ENCODE measurements around the gene TNS3. TPM values are rescaled to one million over a fixed set of nuclear protein-coding genes. Genes with fewer than 3 reads are reported as not detected.

Gene TNS3
- total and polyA plus RNA-seq, 2 donors (not counting 3 experiments of a cell fraction or from before 2014, with no cell fraction given) = 10.4 to 45.1 TPM

DNA sequence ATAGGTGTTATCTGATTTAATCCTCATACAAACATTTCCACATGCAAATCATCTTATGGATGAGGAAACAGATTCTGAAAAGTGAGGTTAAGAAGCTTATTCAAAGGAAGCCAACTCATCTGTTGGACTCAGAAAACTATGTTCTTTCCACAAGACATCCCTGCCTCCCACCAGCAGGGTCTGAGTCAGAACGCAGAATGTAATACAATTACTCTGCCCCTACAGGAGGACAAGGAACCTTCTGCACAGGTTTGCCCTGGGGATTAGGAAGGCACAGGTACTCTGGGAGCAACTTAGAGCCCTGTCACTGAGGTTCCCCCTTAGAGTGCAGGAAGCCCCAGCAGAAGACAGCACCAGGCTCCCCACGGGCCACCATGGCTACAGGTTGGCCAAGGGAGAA is 255.7 kb downstream of the TNS3 start:
- Histone ChIP-seq H3K4me3 (replicated peaks in 1 of 3; ENCODE audit: insufficient read depth in 1 of 3, low read depth in 1 of 3, low read length in 3 of 3) (no peak overlapping the region), H3K79me2 (ENCODE audit: control insufficient read depth, insufficient read depth, low read length) (no peaks in the 10 kb centered on the region), H3K27me3 (ENCODE audit: control insufficient read depth in 2 of 2, insufficient read depth in 2 of 2, low read length in 2 of 2) (no peaks in the 10 kb centered on the region), H2AFZ (ENCODE audit: low read depth, low read length) (no peak overlapping the region), H3K27ac (ENCODE audit: insufficient read depth, low read depth, low read length) (no peak overlapping the region), H3K36me3 (ENCODE audit: control insufficient read depth in 2 of 2, extremely low read depth in 1 of 2, insufficient read depth in 2 of 2, low read length in 2 of 2) (no peaks in the 10 kb centered on the region), H3K9me3 (replicated peaks; ENCODE audit: control insufficient read depth, insufficient read depth, low read length) (no peaks in the 10 kb centered on the region), H3K4me2 (ENCODE audit: insufficient read depth, low read length) (no peak overlapping the region), H3K9me1 (replicated peaks; ENCODE audit: control insufficient read depth, extremely low read depth, insufficient read depth, low read length) (no peaks in the 10 kb centered on the region), H3K9ac (replicated peaks; ENCODE audit: extremely low read depth, insufficient read depth, low read length) (no peak overlapping the region), H4K20me1 (replicated peaks; ENCODE audit: control insufficient read depth, extremely low read depth, insufficient read depth, low read length) (no peaks in the 10 kb centered on the region), H3K4me1 (ENCODE audit: control insufficient read depth, extremely low read depth, insufficient read depth, low read length) (peaks cover 32% of the 10 kb centered on the region)
- no TSS peak for BruUV-seq (replicated peaks)
- intact Hi-C loops (cut with micrococcal nuclease) (loop anchor here (5.0 to 10.0 kb wide), 3 partner anchors 59 to 1761 kb away; no protein-coding TSS in a partner anchor), dilution Hi-C loops (cut with MboI; ENCODE audit: extremely low pct_ligation_motif_present, low sequenced_read_pairs) (no loop called here)
- DNase-seq (ENCODE audit: low read depth, low spot score) = peak; percentile 7
- POLR2A ChIA-PET = interaction anchor here (0.5 kb wide), 1 partner anchor 649 kb away, joined by 3 read pairs; no protein-coding TSS in a partner anchor
- TF ChIP-seq EZH2 (IDR thresholded peaks at IDR 0.05; ENCODE audit: borderline replicate concordance, low read depth, low read length, severe bottlenecking) = no peak
- TF ChIP-seq, protein P1, sequence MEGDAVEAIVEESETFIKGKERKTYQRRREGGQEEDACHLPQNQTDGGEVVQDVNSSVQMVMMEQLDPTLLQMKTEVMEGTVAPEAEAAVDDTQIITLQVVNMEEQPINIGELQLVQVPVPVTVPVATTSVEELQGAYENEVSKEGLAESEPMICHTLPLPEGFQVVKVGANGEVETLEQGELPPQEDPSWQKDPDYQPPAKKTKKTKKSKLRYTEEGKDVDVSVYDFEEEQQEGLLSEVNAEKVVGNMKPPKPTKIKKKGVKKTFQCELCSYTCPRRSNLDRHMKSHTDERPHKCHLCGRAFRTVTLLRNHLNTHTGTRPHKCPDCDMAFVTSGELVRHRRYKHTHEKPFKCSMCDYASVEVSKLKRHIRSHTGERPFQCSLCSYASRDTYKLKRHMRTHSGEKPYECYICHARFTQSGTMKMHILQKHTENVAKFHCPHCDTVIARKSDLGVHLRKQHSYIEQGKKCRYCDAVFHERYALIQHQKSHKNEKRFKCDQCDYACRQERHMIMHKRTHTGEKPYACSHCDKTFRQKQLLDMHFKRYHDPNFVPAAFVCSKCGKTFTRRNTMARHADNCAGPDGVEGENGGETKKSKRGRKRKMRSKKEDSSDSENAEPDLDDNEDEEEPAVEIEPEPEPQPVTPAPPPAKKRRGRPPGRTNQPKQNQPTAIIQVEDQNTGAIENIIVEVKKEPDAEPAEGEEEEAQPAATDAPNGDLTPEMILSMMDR (IDR thresholded peaks at IDR 0.05; ENCODE audit: extremely low read depth in 1 of 2, insufficient read depth in 1 of 2, low read depth in 1 of 2, low read length in 2 of 2) = peak; percentile 6
- peak; percentile 54 for TF ChIP-seq GATA2 (IDR thresholded peaks at IDR 0.05; ENCODE audit: insufficient read depth, insufficient read length, low read depth, low read length)
- no peak for TF ChIP-seq POLR2A (IDR thresholded peaks at IDR 0.05; ENCODE audit: low read depth, low read length)
- no peak for TF ChIP-seq POLR2AphosphoS5 (IDR thresholded peaks at IDR 0.05; ENCODE audit: insufficient read depth, low read depth, low read length)
- TF ChIP-seq JUN (IDR thresholded peaks at IDR 0.05; ENCODE audit: borderline replicate concordance, insufficient read depth, insufficient read length, low read depth) = no peak
- TF ChIP-seq MYC (IDR thresholded peaks at IDR 0.05; ENCODE audit: low read depth, low read length) = no peak
- TF ChIP-seq, protein P2, sequence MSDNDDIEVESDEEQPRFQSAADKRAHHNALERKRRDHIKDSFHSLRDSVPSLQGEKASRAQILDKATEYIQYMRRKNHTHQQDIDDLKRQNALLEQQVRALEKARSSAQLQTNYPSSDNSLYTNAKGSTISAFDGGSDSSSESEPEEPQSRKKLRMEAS (IDR thresholded peaks at IDR 0.05; ENCODE audit: insufficient read depth, insufficient read length) = no peak
- peak; percentile 33 for TF ChIP-seq FOS (IDR thresholded peaks at IDR 0.05; ENCODE audit: borderline replicate concordance, insufficient read depth, low read length)
- FAIRE-seq = peak; percentile 71
- CTCF ChIA-PET = interaction anchor here (0.8 to 3.3 kb wide), 5 partner anchors 10 to 493 kb away, joined by 3 to 29 read pairs (median 4); no protein-coding TSS in a partner anchor

Measured in endothelial cell of umbilical vein (primary cell).